Activated naive CD8-positive, alpha-beta T cell treated with anti-CD3 and anti-CD28 coated beads, Interleukin-2, amount 10 ng/mL, durations not matched to agents 7 days and 5 days (primary cell): Measurements from ENCODE around the gene HJURP. TPM values are rescaled to one million over a fixed set of nuclear protein-coding genes. Genes with fewer than 3 reads are reported as not detected.
A peak's percentile ranks its signal among the peaks of the same experiment; 100 is the strongest.

ENCODE experiments used
- ATAC-seq: fragments of 150-1000 bp; cut with Tn5 transposase; one replicate; pipeline ENCODE4 v1.10.0; 2021; ENCODE audit warnings: low read depth, moderate library complexity
- POLR2A ChIA-PET: fragments of 350-600 bp; sonication (Branson Sonifier 250); formaldehyde crosslinking; loops from one replicate; lab custom pipeline; 2021; ENCODE audit warnings: antibody characterized with exemption; lab: Charles Lee
- DNase-seq: peaks from one replicate; pipeline ENCODE4 v3.0.0; 2021
- H3K27ac Mint-ChIP-seq: one replicate; pipeline ENCODE4 v1.8.0; 2022; ENCODE audit warnings: mild to moderate bottlenecking, mixed read lengths
- H3K27me3 Mint-ChIP-seq: one replicate; pipeline ENCODE4 v1.8.0; 2022; ENCODE audit warnings: mild to moderate bottlenecking, moderate library complexity, mixed read lengths
- H3K36me3 Mint-ChIP-seq: one replicate; pipeline ENCODE4 v1.8.0; 2021; ENCODE audit warnings: mild to moderate bottlenecking, mixed read lengths
- H3K4me1 Mint-ChIP-seq: one replicate; pipeline ENCODE4 v1.8.0; 2021; ENCODE audit warnings: mixed read lengths
- H3K4me3 Mint-ChIP-seq: one replicate; pipeline ENCODE4 v1.8.0; 2022; ENCODE audit warnings: mild to moderate bottlenecking, moderate library complexity, mixed read lengths
- H3K9me3 Mint-ChIP-seq: one replicate; pipeline ENCODE4 v1.8.0; 2021; ENCODE audit warnings: mixed read lengths
- total RNA-seq, 2 experiments: library from RNA; stranded (reverse); gene quantifications; one replicate each; pipeline ENCODE4 v1.2.3, GENCODE V29; 2021

HJURP gene
- total RNA-seq, 2 experiments from 2014 or later = 100 to 109 TPM

DNA sequence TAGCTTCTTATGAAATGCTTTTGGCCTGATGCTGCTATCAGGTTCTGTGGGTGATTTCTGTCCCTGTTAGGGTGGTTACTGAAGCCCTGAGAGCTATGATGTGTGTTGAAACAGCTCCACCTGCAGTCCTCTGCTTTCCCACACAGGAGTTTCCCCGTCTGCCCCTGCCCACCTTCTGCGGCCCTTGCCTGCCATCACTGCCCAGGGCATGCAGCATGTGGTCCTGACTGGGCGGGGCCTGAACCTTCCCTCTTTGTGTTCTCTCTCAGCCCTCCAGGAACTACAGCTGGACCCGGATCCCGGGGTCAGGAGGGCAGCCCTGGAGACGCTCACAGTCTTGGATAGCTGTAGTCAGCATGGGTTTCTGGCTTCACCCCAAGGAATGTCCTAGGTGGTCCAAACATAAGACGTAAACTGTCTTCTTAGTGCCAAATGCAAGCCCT, 21.4 kb downstream of the HJURP start:
- DNase-seq = peak; percentile 29

DNA sequence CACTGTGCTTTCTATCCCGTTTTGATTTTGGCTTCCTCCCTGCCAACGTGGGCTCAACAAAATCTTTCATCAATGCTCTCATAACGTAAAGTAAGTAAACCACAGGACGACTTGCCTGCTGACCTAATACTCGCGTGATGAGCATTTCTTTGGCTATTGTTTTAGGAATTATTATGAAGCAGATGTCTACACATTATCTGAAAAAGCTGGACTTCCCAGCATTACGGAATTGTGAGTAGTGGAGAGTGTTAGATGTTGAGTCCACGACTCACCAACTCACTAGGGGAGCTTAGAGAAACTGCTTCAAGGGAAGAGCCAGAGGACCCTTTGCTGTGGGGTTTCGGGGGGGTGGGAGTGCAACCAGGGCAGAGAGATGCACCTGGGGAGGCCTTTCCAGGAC, 21.9 kb downstream of the HJURP start:
- H3K4me1 Mint-ChIP-seq = peaks cover 3% of the 10 kb centered on the region
- peaks cover 16% of the 10 kb centered on the region for H3K36me3 Mint-ChIP-seq
- no peak overlapping the region for H3K4me3 Mint-ChIP-seq
- no peaks in the 10 kb centered on the region for H3K9me3 Mint-ChIP-seq
- no peak overlapping the region for H3K27ac Mint-ChIP-seq
- DNase-seq = no peak
- H3K27me3 Mint-ChIP-seq = no peaks in the 10 kb centered on the region
- no peak for ATAC-seq
- POLR2A ChIA-PET = interaction anchor here (0.6 to 0.8 kb wide), 3 partner anchors 10 to 1048 kb away, joined by 3 to 6 read pairs (median 3); no protein-coding TSS in a partner anchor

More for the DNA sequence above, 21.4 kb downstream of the HJURP start:
- ATAC-seq = peak; percentile 26
- H3K27me3 Mint-ChIP-seq = no peaks in the 10 kb centered on the region
- peaks cover 20% of the 10 kb centered on the region for H3K36me3 Mint-ChIP-seq
- H3K4me1 Mint-ChIP-seq = peaks cover 5% of the 10 kb centered on the region
- no peak overlapping the region for H3K27ac Mint-ChIP-seq
- H3K9me3 Mint-ChIP-seq = no peaks in the 10 kb centered on the region
- no peak overlapping the region for H3K4me3 Mint-ChIP-seq
- POLR2A ChIA-PET = interaction anchor here (0.6 to 0.8 kb wide), 4 partner anchors 9 to 1049 kb away, joined by 3 to 6 read pairs (median 3); no protein-coding TSS in a partner anchor

DNA sequence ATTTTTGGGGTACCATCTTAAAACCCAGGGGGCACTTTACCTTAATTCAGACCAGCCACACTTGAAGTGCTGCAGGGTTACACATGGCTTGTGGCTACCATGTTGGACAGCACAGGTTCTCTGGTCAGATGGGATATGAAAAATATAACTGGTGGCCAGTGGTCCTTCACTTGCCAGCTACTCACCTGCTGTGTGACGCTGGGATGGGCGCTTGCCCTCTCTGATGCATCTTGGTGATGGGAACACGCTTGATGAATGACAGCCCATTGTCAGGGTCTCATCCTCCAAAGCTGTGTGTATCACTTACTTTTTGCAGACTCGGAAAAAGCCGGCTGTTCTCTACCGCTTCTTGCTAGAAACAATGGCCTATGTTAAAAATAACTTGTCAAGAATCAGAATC, 22.5 kb downstream of the HJURP start:
- H3K27me3 Mint-ChIP-seq = no peaks in the 10 kb centered on the region
- H3K9me3 Mint-ChIP-seq = no peaks in the 10 kb centered on the region
- ATAC-seq = no peak
- H3K27ac Mint-ChIP-seq = no peak overlapping the region
- POLR2A ChIA-PET = interaction anchor here (0.8 kb wide), 1 partner anchor 11 kb away, joined by 6 read pairs; no protein-coding TSS in a partner anchor
- no peaks in the 10 kb centered on the region for H3K4me1 Mint-ChIP-seq
- no peak overlapping the region for H3K4me3 Mint-ChIP-seq
- DNase-seq = no peak
- H3K36me3 Mint-ChIP-seq = peaks cover 12% of the 10 kb centered on the region

DNA sequence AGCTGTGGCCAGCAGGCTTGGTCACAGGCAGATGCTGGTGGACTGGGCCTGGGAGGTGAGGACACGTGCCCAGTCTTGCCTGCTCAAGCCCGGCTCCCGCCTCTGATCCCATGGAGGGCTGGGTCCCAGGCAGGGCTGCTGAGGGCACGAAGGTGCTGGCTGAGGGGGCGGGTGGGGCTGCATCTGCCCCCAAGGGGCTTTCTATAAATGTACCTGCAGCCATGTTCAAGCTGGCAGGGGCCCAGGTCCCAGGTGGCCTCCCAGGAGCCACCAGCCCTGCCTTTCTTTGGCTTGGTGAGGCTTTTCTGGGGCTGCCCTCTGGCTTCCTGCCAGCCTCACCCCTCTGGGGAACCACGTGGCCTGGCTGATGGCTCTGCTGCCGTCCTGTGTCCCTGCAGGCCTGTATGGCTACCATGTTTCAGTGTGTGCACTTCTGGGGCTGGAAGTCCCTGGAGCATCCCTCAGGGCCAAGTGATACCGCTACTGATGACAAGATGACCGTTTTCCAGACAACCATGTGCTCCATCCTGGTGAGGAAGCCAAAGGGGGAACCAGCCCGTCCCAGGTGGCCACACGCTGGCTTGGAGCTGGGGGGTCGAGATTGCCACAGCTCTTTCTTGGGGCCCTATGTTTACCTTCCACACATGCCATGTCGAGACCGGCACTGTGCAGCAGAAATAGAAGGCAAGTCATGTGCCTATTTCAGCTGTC, 23.2 kb downstream of the HJURP start:
- POLR2A ChIA-PET = no interaction called here
- no peak for ATAC-seq

DNA sequence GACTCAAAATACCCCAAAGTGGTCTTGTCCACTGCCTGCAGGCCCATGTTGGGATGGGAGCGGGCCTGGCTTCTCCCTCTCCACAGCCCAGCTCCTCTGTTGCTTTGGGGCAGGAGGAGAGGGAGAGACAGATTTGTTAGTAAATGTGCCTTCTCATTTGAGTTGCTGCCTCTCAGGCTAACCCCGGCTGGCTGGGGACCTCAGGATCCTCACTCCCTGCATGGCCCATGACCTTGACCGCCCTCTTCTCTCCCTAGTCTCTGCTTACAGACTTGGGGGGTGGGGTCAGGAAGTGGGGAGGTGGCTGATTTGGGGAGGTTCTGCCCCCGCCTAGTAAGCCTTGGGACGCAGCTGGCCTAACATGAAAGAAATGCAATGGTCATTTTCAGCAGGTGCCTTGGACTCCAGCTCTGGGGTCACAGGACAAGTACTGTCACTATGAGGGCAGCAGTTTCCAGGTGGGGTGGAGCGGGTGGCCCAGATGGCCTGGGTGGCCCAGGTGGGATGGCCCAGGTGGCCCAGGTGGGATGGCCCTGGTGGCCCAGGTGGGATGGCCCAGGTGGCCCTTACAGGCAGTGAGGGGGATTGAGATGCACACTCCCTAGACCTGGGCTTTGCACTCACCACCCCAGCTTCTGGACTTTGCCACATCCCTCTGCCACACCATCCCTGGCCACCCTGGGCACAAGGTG, 24.1 kb downstream of the HJURP start:
- no peaks in the 10 kb centered on the region for H3K4me1 Mint-ChIP-seq
- no peaks in the 10 kb centered on the region for H3K9me3 Mint-ChIP-seq
- H3K4me3 Mint-ChIP-seq = no peak overlapping the region
- DNase-seq (peak; percentile 23), ATAC-seq (no peak)
- peaks cover 8% of the 10 kb centered on the region for H3K27me3 Mint-ChIP-seq
- H3K36me3 Mint-ChIP-seq = peaks cover 6% of the 10 kb centered on the region
- no peak overlapping the region for H3K27ac Mint-ChIP-seq
- POLR2A ChIA-PET = interaction anchor here (0.6 kb wide), 1 partner anchor 1818 kb away, joined by 3 read pairs; no protein-coding TSS in a partner anchor

More for the DNA sequence above, 23.2 kb downstream of the HJURP start:
- Mint-ChIP-seq H3K27me3 (peaks cover 6% of the 10 kb centered on the region), H3K9me3 (no peaks in the 10 kb centered on the region), H3K27ac (no peak overlapping the region), H3K4me3 (no peak overlapping the region), H3K36me3 (peaks cover 7% of the 10 kb centered on the region), H3K4me1 (no peaks in the 10 kb centered on the region)
- peak; percentile 29 for DNase-seq

DNA sequence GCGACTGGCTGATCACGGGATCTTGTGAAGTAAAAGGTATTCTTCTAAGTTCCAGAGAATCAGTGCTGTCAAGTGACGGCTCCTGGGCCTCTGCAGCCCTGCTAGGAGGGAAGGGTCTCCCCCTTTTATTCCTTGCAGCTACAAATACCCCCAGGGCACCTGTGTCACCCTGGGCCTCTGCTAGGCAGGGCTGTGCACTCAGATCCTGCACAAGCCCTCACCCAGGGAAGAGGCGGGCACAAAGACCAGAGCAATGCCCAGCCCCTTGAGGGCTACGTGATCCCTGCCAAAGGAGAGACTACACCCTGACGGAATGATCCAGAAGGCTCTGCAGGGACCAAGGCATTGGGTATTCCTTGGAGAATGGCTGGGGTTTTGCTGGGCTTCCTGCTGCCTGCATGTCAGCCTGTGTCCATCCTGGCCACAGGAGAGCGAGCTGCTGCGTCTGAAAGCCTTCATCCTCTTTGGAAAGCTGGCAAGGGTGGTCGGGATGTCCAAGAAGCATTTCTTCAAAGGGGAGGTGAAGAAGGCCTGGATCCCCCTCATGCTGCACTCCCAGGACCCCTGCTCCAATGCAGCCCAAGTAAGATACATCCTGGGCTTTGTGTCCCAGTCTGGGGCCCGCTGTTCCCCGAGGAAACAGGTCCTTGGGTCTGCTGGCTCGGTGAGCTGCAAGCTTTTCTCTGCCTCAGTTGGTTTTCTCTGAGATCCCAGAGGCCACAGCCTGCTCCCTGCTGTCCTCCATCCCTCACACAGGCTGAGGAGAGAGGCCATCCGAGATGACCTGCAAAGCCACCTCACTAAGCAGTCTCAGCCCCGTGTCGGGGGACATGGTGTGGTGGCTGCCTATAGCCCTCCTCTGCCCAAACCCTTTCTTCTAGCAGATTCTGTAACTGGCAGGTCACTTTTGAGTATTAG, 24.9 kb downstream of the HJURP start:
- DNase-seq (no peak), ATAC-seq (no peak)
- Mint-ChIP-seq H3K27me3 (peaks cover 10% of the 10 kb centered on the region), H3K27ac (no peak overlapping the region), H3K9me3 (no peaks in the 10 kb centered on the region), H3K36me3 (peaks cover 1% of the 10 kb centered on the region), H3K4me3 (no peak overlapping the region), H3K4me1 (no peaks in the 10 kb centered on the region)
- POLR2A ChIA-PET = no interaction called here

DNA sequence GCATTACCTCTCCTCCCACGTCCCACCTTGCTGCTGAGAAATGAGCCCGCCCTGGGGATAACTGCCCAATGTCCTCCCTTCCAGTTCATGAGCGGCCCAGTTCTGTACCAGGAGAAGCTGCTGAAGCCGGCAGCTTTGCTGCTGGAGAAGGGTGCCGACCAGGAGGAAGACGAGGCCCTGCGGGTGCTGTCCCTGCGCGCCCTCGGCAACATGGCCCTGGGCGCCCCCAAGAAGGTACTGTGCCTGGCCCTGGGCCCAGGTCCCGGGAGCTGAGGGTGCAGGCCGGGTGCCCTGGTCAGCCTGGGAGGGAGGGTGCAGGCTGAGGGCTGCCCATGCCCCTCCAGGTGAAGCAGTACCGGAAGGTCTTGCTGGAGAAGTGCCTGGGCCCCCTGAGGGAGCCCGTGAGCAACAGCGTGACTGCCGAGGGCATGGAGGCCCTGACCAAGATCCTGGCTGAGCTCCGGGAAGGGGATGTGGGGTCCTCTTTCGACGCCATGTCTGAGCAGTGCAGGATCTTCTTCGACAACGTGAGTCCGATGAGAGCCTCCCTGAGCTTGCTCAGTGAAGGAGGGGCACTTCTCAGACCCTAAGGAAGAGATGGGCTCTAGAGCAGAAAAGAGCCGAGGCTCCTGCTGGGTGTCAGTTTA, 25.7 kb downstream of the HJURP start:
- POLR2A ChIA-PET = no interaction called here
- Mint-ChIP-seq H3K27ac (no peak overlapping the region), H3K9me3 (no peaks in the 10 kb centered on the region), H3K27me3 (peaks cover 10% of the 10 kb centered on the region), H3K4me3 (no peak overlapping the region), H3K4me1 (no peaks in the 10 kb centered on the region), H3K36me3 (no peaks in the 10 kb centered on the region)
- DNase-seq (peak; percentile 28), ATAC-seq (no peak)

DNA sequence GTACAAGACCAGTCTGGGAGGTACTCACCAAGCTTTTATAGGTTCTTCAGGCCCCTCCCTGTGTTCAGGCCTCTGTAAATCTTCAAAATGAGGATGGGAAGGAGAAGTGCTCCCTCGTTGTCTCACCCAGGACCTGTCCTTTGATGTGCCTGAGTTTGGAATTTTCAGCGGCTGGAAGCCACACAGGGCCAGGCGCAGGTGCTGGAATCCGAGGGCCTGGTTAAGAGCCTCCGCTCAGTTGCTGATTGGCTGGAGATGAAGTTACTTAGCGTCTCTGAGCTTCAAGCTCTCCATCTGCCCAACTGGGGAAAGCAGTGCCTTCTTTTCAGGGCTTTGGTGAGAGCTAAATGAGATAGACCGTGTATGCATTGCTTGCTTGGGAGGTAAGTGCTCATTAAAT, 30.0 kb downstream of the HJURP start:
- H3K4me1 Mint-ChIP-seq = no peaks in the 10 kb centered on the region
- H3K27ac Mint-ChIP-seq = no peak overlapping the region
- no peak overlapping the region for H3K4me3 Mint-ChIP-seq
- DNase-seq (no peak), ATAC-seq (no peak)
- no peaks in the 10 kb centered on the region for H3K36me3 Mint-ChIP-seq
- no peaks in the 10 kb centered on the region for H3K9me3 Mint-ChIP-seq
- POLR2A ChIA-PET = no interaction called here
- H3K27me3 Mint-ChIP-seq = peaks cover 10% of the 10 kb centered on the region

DNA sequence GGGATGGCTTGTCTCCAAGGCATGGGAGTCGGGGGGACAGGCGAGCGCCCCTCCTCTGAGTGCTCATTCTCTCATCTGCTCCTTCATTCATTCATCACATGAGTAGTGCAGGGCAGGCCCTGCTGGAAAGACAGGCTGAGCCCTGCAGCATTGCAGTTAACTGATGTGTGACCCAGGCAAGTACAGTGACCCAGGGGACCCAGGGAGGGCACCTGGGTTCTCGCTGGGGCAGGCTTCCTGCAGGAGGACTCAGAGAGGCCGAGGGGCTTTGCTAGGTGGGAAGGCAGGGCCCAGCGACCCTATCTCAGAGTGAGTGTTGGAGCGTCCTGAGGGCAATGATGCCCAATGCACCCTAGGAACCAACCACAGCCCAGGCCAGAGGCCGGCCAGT, 30.6 kb downstream of the HJURP start:
- Mint-ChIP-seq H3K4me3 (no peak overlapping the region), H3K36me3 (no peaks in the 10 kb centered on the region), H3K9me3 (no peaks in the 10 kb centered on the region), H3K4me1 (no peaks in the 10 kb centered on the region), H3K27me3 (peaks cover 10% of the 10 kb centered on the region), H3K27ac (no peak overlapping the region)
- POLR2A ChIA-PET = no interaction called here
- DNase-seq (peak; percentile 14), ATAC-seq (no peak)

DNA sequence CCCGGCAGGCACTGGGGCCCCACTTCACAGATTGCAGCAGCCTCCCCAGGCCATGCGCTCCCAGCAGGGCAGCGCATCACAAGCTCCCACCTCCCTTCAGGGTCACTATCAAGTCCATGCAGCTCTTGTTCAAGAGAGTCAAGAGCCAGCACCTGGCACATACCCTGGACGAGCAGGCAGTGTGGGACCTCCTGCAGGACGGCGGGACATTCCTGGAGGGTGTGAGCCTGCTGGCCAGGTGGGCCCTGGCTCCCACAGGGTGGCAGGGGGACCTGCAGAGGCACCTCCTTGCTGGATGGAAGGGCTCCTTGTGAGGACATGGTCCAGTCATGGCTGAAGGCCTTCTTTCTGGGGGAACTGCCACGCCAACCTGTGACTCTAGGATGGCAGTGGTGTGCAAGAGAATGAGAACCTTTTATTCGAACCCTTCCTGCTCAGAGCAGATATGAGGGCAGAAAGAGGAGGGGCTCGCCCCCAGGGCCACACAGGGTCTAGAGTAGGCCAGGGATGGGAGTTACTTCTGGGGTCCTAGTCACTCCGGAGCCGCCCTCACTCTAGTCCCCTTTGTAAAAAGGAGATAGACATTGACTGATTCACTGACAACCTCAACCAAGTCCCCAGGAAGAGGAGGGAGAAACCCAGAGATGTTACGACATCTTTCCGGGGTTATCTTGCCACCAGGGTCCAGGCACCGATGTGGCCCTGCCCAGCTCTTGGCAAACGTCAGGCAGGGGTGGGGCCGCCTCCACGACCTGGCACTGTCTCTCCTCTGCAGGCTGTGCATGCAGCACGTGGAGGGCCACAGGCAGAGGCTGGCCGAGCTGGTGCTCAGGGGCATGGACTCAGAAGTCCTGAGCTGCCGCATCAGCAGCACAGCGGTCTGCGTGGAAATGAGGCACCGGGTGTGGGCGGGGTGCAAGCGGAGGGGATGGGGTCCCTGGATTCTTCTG, 31.3 kb downstream of the HJURP start:
- no peaks in the 10 kb centered on the region for H3K36me3 Mint-ChIP-seq
- H3K4me3 Mint-ChIP-seq = no peak overlapping the region
- POLR2A ChIA-PET = no interaction called here
- ATAC-seq (no peak), DNase-seq (no peak)
- no peaks in the 10 kb centered on the region for H3K4me1 Mint-ChIP-seq
- H3K27me3 Mint-ChIP-seq = peaks cover 10% of the 10 kb centered on the region
- H3K27ac Mint-ChIP-seq = no peak overlapping the region
- no peaks in the 10 kb centered on the region for H3K9me3 Mint-ChIP-seq

DNA sequence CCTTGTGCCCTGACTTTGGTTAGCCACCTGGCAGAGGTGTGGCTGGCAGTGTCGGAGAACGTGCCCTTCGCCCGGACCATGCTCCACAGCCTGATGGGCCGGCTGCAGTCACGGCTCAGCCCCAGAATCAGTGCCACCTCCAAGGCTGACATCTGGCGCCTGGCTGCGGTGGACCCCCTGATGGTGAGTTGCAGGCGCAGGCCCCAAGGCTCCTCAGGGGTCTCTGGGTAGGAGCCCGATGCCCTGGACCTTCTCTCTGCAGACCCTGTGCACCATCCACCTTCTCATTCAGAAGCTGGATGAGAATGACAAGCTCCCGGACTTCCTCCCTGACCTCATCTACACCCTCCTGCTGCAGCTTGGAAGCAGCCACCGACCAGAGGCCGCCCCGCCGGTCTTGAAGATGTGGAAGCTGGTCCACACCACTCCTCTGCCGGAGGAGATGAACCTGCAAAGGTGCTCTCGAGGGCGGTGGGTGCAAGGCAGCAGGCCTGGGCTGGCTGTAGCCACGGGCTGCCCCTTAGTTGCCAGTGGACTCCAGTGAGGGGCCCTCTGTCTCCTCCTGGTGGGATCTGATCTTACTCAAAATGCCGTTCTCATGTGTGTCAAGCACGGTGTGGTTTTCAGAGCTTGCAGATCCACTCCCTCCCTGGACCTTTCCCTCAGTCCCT, 32.1 kb downstream of the HJURP start:
- no peaks in the 10 kb centered on the region for H3K9me3 Mint-ChIP-seq
- no peaks in the 10 kb centered on the region for H3K4me1 Mint-ChIP-seq
- no peak overlapping the region for H3K4me3 Mint-ChIP-seq
- ATAC-seq (no peak), DNase-seq (peak; percentile 13)
- H3K27ac Mint-ChIP-seq = no peak overlapping the region
- H3K36me3 Mint-ChIP-seq = no peaks in the 10 kb centered on the region
- H3K27me3 Mint-ChIP-seq = peaks cover 10% of the 10 kb centered on the region
- POLR2A ChIA-PET = no interaction called here
